Measurements from ENCODE around the gene DMPK.

GRCh38 chr19:45733160-45733810, 49.0 kb downstream of the DMPK start, which contains the start of gene MEIOSIN:
- no peak for TF ChIP-seq CTCF (IDR thresholded peaks at IDR 0.05)
- no peak for TF ChIP-seq POLR2A (IDR thresholded peaks at IDR 0.05)
- no peak for TF ChIP-seq POLR2AphosphoS5 (IDR thresholded peaks at IDR 0.05)

Measured in breast epithelium (tissue), 3 donors.